SK-N-SH (cell line): ENCODE measurements around the gene RHOH.
A peak's percentile ranks its signal among the peaks of the same experiment; 100 is the strongest.

Source experiments
- CHD2 ChIP-seq: fragments of 150-350 bp; IDR thresholded peaks from 2 replicates; pipeline ENCODE4 v1.6.1; 2018; ENCODE audit warnings: low read length; ENCODE audit not compliant: partially characterized antibody
- CTCF ChIP-seq: fragments of 200-600 bp; sonication (generic); IDR thresholded peaks from 2 replicates; pipeline ENCODE4 v1.6.1; 2017; ENCODE audit warnings: antibody characterized with exemption, mild to moderate bottlenecking, moderate library complexity
- JUND ChIP-seq: IDR thresholded peaks from 2 replicates; pipeline ENCODE4 v1.4.0; 2012
- PBX3 ChIP-seq: IDR thresholded peaks from 2 replicates; pipeline ENCODE4; 2012
- POLR2AphosphoS5 ChIP-seq: IDR thresholded peaks from 2 replicates; pipeline ENCODE4 v1.6.1; 2012; ENCODE audit warnings: low read depth, low read length
- RAD21 ChIP-seq: IDR thresholded peaks from 2 replicates; pipeline ENCODE4 v1.6.1; 2012; ENCODE audit warnings: mild to moderate bottlenecking, low read length
- SIN3A ChIP-seq: IDR thresholded peaks from 2 replicates; pipeline ENCODE4 v1.6.1; 2012; ENCODE audit warnings: low read depth, mild to moderate bottlenecking, low read length, moderate library complexity, borderline replicate concordance
- SMC3 ChIP-seq: IDR thresholded peaks from 2 replicates; pipeline ENCODE4 v1.6.1; 2012; ENCODE audit warnings: low read depth, low read length, improper control_type of control experiment
- TAF1 ChIP-seq: IDR thresholded peaks from 2 replicates; pipeline ENCODE4 v1.6.1; 2012; ENCODE audit warnings: low read depth, mild to moderate bottlenecking, low read length, moderate library complexity, borderline replicate concordance
- TEAD4 ChIP-seq: IDR thresholded peaks from 2 replicates; pipeline ENCODE4 v1.4.0; 2012; ENCODE audit warnings: mild to moderate bottlenecking, borderline replicate concordance; ENCODE audit not compliant: insufficient read depth

GRCh38 chr4:40254608-40255392 is 58.0 kb downstream of the RHOH start:
- no peak for TF ChIP-seq CTCF
- TF ChIP-seq SMC3: no peak
- no peak for TF ChIP-seq TAF1
- TF ChIP-seq JUND: peak; percentile 54
- TF ChIP-seq POLR2AphosphoS5: no peak
- no peak for TF ChIP-seq CHD2
- peak; percentile 75 for TF ChIP-seq PBX3
- TF ChIP-seq RAD21: no peak
- TF ChIP-seq SIN3A: no peak
- TF ChIP-seq TEAD4: 0 out of 2 replicates have a peak, but pooled peaks have one; percentile 5
